Activated T-cell treated with anti-CD3 and anti-CD28 coated beads, Interleukin-2, amount 50 U/mL, for 24 hours (primary cell): Measurements from ENCODE around the gene CEACAM1.
"Not testable (repeated sequence)": the region's sequence is repeated elsewhere in the genome, so short reads cannot be mapped to it uniquely, and the experiment has no call there.

ENCODE experiments used
- DNase-seq: peaks from one replicate; pipeline ENCODE4 v3.0.0-alpha.2; 2020
- H3K27ac Mint-ChIP-seq: 2 replicates; pipeline ENCODE4 v1.8.0; 2020; ENCODE audit warnings: mild to moderate bottlenecking, mixed read lengths
- H3K27me3 Mint-ChIP-seq: 2 replicates; pipeline ENCODE4 v1.8.0; 2020; ENCODE audit warnings: mixed read lengths
- H3K36me3 Mint-ChIP-seq: 2 replicates; pipeline ENCODE4 v1.8.0; 2020; ENCODE audit warnings: low read depth, mixed read lengths
- H3K4me1 Mint-ChIP-seq: 2 replicates; pipeline ENCODE4 v1.8.0; 2020; ENCODE audit warnings: low read depth, mixed read lengths
- H3K4me3 Mint-ChIP-seq: 2 replicates; pipeline ENCODE4 v1.8.0; 2020; ENCODE audit warnings: mild to moderate bottlenecking, moderate library complexity, mixed read lengths
- H3K9me3 Mint-ChIP-seq: 2 replicates; pipeline ENCODE4 v1.8.0; 2020; ENCODE audit warnings: mixed read lengths

Gene CEACAM1

DNA sequence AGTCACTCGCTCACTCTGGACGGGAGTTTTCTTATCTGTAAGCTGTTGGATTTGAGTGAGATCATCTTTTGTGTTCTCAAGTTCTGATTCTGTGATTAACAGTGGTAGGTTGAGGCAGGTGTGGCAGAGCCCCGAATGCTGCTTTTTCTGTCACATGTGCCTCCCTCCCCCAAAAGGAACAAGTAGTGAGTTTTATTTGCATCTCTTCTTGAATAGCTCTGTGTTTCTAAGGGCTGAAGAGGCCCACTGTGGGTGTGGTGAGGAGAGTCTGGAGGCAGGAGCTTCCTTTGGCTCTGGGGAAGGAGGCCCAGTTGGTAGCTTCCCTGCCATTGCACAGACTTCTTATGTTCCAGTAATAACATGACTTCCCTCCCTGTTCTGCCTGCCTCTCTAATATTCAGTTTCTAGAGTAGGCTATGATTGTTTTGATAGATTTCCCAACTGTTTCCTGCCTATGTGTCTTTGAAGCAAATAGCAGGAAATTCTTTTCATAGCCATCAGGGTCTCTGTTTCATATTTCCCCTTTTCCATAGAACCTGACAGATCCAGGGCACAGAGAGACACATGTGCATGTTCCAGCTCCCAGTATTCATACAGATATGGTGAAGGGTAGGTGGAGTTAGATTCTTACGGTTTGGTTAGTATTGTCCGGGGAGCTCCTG lies 61.6 kb downstream of the CEACAM1 start:
- Mint-ChIP-seq H3K4me3 (no peak overlapping the region), H3K27me3 (no peaks in the 10 kb centered on the region), H3K4me1 (peaks cover 23% of the 10 kb centered on the region), H3K27ac (peak overlapping the region; percentile 7), H3K36me3 (no peaks in the 10 kb centered on the region), H3K9me3 (no peaks in the 10 kb centered on the region)
- DNase-seq, result no peak

DNA sequence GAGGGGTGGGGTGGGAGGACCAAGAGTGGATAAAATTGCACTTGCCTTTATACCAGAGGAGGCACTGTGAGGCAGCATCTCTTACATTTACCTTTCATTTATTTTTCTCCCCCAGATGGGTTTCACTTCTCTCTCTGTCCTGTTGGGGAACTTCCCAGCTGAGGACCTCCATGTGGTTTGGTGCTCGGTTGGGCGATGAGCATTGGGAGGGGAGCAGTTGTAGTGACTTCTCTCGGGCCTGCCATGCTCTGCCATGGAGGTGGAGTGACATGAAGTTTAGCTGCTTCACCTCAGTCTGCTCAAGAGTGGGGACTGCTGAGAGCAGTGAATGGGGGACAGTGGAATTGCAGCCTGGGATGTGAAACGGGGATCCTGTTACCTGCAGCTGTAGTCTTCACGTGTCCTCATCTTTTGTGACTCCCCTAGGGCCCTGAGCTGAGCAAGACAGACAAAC lies 62.4 kb downstream of the CEACAM1 start:
- H3K36me3 Mint-ChIP-seq, result no peaks in the 10 kb centered on the region
- H3K27me3 Mint-ChIP-seq, result no peaks in the 10 kb centered on the region
- H3K4me3 Mint-ChIP-seq, result no peak overlapping the region
- DNase-seq, result no peak
- H3K9me3 Mint-ChIP-seq, result no peaks in the 10 kb centered on the region
- H3K4me1 Mint-ChIP-seq, result peaks cover 23% of the 10 kb centered on the region
- H3K27ac Mint-ChIP-seq, result no peak overlapping the region

DNA sequence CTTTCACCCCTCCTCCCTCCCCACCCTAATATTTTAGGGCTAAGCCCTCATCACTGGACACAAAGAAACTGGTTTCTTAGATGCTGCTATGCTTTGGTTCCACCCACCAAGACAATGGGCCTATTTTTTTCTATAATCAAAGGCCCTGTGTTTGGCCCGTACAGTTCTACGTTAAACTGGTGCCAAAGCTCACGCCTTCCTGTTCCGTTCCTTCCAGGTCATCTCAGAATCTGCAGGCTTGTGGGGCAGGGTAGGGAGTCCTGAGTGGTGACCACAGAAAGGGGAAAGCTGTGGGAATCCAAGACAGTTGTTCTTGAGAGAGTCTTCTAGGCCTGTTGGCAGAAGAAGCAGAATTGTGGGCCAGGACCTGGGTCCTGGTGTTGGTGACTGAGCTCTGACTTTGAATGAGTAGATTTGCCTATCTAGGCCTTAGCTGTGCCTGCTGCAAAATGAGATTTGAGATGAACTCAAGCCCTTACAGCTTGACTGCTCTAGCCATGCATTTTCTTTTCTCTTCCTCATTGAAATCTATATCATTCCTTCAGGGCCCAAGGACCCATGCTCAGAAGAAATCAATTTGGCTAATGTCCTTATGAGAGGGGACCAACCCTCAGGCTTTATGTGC lies 66.5 kb downstream of the CEACAM1 start:
- Mint-ChIP-seq H3K27me3 (no peaks in the 10 kb centered on the region), H3K36me3 (no peaks in the 10 kb centered on the region), H3K4me1 (peaks cover 5% of the 10 kb centered on the region), H3K4me3 (no peak overlapping the region), H3K27ac (no peak overlapping the region), H3K9me3 (no peaks in the 10 kb centered on the region)
- DNase-seq, result no peak

DNA sequence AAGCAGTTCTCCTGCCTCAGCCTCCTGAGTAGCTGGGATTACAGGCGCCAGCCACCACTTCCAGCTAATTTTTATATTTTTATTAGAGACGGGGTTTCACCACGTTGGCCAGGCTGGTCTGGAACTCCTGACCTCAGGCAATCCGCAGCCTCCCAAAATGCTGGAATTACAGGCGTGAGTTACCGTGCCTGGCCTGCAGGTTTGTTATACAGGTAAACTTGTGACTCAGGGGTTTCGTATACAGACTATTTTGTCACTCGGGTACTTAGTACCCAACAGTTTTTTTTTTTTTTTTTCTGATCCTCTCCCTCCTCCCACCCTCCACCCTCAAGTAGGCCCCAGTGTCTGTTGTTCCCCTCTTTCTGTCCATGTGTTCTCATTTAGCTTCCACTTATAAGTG lies 67.0 kb downstream of the CEACAM1 start:
- H3K27ac Mint-ChIP-seq, H3K4me1 Mint-ChIP-seq, H3K4me3 Mint-ChIP-seq, DNase-seq, H3K27me3 Mint-ChIP-seq, H3K36me3 Mint-ChIP-seq, H3K9me3 Mint-ChIP-seq: not testable (repeated sequence)

DNA sequence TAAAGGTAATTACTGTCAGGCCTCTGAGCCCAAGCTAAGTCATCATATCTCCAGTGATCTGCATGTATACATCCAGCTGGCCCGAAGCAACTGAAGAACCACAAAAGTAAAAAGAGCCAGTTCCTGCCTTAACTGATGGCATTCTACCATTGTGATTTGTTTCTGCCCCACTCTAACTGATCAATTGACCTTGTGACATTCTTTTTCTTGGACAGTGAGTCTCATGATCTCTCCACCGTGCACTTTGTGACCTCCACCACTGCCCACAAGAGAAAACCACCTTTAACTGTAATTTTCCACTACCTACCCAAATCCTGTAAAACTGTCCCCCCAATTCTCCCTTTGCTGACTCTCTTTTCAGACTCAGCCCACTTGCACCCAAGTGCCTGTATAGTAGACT lies 68.4 kb downstream of the CEACAM1 start:
- no peaks in the 10 kb centered on the region for H3K27me3 Mint-ChIP-seq
- H3K9me3 Mint-ChIP-seq, result no peaks in the 10 kb centered on the region
- H3K27ac Mint-ChIP-seq, result no peak overlapping the region
- peaks cover 6% of the 10 kb centered on the region for H3K4me1 Mint-ChIP-seq
- no peak for DNase-seq
- H3K4me3 Mint-ChIP-seq, result no peak overlapping the region
- H3K36me3 Mint-ChIP-seq, result no peaks in the 10 kb centered on the region
